K562 treated with DMSO at 1 percent for 12 hours (cell line): ENCODE results near the gene PNMA6E. TPM values are rescaled to one million over a fixed set of nuclear protein-coding genes. Genes with fewer than 3 reads are reported as not detected.

Source experiments
- total RNA-seq: library from RNA; unstranded; fragments of 300-600 nt; gene quantifications from 2 replicates; pipeline ENCODE4 v1.2.3, GENCODE V29; 2022; ENCODE audit not compliant: insufficient read depth

The PNMA6E gene
- not detected in 2 replicates for total RNA-seq

GRCh38 chrX:153401133-153401764, at the start of gene PNMA6E:
Gene PNMA6E (minus strand): TSS chrX:153401350. CDS start chrX:153398849, 2,501 bp downstream.

GRCh38 chrX:153445856-153446635, 44.9 kb upstream of the PNMA6E start, which contains the start of gene TREX2:
Gene TREX2 (minus strand): TSS chrX:153446056. CDS start chrX:153445430, 626 bp downstream.

GRCh38 chrX:153411255-153411987, 10.3 kb upstream of the PNMA6E start, which contains the start of gene ZFP92:
Gene ZFP92 (plus strand): TSS chrX:153411472. CDS start chrX:153418323, 6,851 bp downstream.

Other genes starting within 250 kb of the PNMA6E start
- gene MAGEA1, start 222.1 kb downstream of the PNMA6E start, total RNA-seq, result 52.7 and 55.8 TPM in 2 replicates
- gene PNMA6F, start 79.6 kb downstream of the PNMA6E start, total RNA-seq, result not detected in 2 replicates
- gene ZNF275, start 67.2 kb downstream of the PNMA6E start, total RNA-seq, result 5.3 and 22.2 TPM in 2 replicates
- 0.97 and 4.2 TPM in 2 replicates for gene ZFP92, start 10.1 kb upstream of the PNMA6E start, total RNA-seq
- 1.4 and 5.5 TPM in 2 replicates for gene TREX2, start 44.7 kb upstream of the PNMA6E start, total RNA-seq
- 42.5 and 50.5 TPM in 2 replicates for gene HAUS7, start 69.2 kb upstream of the PNMA6E start, total RNA-seq
- not detected in 2 replicates for gene BGN, start 93.6 kb upstream of the PNMA6E start, total RNA-seq
- not detected in 2 replicates for gene ATP2B3, start 116.3 kb upstream of the PNMA6E start, total RNA-seq
- 35.3 and 39.6 TPM in 2 replicates for gene CCNQ, start 197.8 kb upstream of the PNMA6E start, total RNA-seq
- 2.4 and 2.9 TPM in 2 replicates for gene DUSP9, start 245.9 kb upstream of the PNMA6E start, total RNA-seq